NCI-H460 (cell line): ENCODE data around the gene BAG1. TPM values are rescaled to one million over a fixed set of nuclear protein-coding genes. Genes with fewer than 3 reads are reported as not detected.

Experiments
- DNase-seq: peaks from one replicate; pipeline ENCODE4 v3.0.0-alpha.2; 2016; ENCODE audit warnings: low read depth; ENCODE audit errors: extremely low read depth
- total RNA-seq: library from RNA; depleted of rRNA; stranded (reverse); fragments of >200 nt; shearing (Covaris generic); gene quantifications from 2 replicates; pipeline ENCODE4 v1.2.3, GENCODE V29; 2014

BAG1 gene
- total RNA-seq, 1 experiment from 2014 or later = 33.3 TPM

DNA sequence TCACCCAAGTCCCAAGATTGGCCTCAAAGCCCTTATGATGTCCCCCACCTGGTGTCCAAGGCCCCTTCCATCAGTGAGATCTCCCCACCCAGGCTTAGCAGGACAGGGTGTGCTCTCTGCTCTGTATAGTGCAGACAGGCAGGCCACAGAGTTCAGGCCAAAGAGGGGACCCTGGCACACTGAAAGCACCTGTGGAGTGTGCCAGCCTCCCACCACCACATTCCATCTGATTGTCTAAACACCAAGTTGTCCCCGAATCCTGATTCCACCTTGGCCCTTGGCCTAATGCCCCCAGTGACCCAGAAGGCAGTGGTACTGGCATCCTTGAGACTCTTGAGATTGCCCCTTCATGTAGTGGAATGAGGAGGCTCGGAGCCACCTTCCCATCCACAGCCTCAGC, 19.2 kb downstream of the BAG1 start:
- no peak for DNase-seq

DNA sequence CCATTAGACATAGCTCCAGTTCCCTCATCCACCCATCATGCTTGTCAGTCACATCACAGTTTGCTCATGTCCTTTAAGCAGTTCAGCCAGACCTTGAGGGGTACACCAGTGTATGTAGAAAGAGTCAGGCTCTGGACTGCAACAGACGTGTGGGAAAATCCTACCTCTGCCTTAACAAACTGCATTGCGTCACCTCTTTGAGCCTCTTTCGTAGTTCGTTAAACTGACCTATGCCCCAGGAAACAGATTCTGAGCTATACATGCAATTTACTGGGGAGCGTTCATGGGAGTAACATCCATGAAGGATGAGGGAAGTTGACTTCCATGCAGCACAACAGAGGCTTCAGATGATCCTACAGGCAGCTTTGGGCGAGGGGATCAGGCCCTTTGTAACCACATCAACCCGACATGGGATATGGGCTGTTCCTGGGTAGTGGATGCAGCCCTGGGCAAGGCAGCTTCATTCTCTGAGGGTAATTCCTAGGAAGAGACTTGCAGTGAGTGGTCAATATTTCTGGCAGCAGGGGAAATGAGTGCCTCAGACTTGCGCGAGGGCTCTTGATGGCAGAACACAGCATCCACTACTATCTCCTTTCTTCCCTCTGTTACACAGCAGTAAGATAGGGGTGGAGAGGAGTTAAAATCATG, 20.2 kb downstream of the BAG1 start:
- DNase-seq = no peak

DNA sequence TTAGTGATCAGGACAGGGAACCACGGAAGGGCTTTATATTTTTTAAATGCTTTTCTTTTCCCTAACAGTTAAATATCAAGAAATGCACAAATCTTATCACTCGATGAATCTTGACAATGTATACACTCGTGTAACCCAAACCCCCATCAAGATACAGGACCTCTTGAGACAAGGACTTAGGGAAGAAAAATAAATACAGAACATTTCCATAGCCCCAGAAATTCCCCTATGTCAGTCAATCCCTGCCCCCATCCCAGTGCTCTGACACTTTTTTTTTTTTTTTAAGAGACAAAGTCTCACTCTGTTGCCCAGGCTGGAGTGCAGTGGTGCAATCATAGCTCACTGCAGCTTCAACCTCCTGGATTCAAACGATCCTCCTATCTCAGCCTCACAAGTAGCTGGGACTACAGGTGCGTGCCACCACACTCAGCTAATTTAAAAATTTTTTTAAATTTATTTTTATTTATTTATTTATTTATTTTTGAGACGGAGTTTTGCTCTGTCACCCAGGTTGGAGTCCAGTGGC, 21.8 kb downstream of the BAG1 start:
- DNase-seq = no peak

DNA sequence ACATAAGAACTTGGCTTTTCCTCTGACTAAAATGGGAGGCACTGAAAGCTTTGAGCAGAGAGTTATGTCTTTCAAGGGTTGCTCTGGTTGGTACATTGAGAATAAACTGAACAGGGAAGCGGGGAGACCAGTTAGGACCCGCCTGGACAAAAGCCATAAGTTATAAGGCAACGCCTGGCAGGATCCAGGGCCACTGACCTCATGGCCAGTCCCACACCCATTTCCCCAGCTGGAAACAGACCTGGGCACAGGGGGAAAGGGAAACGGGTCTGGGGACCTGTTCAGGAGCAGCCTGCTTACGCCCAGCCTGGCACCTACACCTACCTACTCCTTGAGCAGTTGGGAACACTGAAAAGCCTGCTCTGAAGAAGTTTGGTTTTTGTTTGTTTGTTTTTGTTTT, 23.2 kb downstream of the BAG1 start:
- DNase-seq = no peak

DNA sequence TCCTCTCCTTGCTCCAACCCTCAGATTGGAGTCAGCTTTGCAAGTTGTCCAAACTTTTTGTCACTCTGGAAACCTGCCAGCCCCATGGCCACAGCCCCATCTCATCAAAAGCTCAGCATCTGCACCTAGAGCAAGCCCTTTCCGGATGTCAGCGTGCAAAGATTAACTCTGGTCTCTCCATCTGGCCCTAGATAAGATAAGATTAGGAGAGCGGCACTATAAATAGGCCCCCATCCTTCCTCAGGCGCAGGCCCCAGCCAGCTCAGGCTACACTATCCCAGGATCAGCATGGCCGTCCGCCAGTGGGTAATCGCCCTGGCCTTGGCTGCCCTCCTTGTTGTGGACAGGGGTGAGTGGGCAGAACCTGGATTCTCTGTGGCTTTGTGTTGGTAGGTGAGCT, 24.6 kb downstream of the BAG1 start, which contains the start of gene SPINK4:
SPINK4 (plus strand) TSS at position 247 of the 400 bp plus-strand sequence; CDS start at position 289, 42 bp downstream.
- no peak for DNase-seq

DNA sequence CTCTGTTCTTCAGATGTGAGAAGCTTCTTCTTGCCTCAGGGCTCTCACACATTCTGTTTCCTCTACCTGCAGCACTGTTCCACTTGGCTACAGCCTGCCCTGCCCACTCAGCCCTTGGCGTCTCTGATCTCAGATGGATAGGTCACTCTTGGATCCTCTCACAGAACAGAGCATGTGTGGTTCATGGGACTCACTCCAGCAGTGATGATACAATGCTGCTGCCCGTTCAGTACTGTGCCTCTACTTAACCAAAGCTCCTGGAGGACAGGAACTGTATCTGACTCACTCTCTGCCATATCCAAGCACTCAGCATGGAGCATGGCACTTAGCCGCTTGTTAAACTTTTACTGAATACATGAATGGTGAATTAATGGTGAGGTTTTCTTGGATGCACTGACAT, 27.9 kb downstream of the BAG1 start:
- no peak for DNase-seq

DNA sequence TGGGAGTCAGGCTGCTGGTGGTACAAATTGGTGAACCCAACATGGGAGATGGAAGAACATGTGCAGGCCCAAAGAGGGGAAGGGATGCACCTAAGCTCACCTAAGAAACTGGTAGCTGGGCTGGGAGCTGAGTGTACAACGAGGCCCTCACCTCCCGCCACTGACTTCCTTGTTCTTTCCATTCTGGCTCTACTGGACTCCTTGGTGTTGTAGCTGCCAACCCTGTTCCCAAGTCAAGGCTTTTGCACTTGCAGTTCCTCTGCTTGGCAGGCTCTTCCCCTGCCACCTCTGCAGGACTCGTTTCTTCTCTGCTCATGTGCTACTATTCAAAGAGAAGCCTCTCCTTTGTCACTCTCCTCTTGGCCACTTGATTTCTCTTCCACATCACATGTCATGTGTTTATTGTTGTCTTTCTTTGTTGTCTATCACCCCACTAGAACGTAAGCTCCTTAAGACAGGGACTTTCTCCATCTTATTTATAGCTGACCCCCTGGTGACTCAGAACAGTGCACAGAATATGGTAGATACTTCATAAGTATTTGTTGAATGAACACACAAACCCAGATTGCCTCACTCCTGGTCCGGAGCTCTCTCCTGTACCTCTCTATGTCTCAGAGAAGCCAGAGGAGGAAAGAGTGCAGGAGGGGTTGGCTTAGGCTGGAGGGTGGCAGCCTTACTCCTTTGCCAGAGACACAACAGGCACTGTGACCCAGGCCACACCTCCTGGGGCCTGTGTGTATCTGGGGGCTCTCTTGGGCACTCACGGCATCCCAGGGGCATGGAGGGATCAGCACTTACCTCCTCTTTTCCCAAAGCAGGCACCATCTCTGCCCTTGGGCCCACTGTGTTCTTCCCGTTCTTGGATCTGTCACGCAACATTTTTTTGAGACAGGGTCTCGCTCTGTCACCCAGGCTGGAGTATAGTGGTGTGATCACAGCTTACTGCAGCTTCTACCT, 29.7 kb downstream of the BAG1 start:
- peak; percentile 72 for DNase-seq

DNA sequence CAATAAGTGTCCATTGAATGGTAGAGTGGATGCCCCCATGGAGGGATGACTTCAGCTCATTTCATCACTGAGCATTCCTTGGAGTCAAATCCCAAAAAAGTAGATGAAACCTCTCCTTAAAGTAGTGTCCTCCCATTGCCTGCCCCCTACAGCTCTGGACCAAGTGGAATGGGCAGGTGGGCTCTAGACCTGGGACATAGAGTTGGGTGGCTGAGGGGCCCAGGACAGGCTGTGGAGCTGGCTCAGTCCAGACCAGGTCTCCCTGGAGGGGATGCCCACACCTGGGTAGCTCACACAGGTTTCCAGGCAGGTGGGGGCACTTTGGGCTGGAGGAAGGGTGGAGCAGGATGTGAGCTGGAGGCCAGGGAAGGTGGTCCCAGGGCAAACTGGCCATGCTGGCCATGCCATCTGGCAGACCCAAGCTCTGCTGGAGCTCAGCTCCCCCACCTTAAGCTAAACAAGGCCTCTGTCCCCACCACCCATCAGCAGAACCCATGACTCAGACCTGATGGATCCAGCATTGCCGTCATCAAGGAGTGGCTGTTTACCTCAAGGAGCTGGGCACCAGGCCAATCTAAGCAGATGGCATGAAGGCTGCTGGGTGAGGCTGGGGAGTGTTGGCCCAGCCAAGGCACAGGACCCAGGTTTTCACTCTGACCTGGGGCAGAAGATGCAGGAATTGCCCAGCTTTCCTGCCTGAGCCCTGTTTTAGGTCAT, 30.7 kb downstream of the BAG1 start:
- DNase-seq = peak; percentile 98

DNA sequence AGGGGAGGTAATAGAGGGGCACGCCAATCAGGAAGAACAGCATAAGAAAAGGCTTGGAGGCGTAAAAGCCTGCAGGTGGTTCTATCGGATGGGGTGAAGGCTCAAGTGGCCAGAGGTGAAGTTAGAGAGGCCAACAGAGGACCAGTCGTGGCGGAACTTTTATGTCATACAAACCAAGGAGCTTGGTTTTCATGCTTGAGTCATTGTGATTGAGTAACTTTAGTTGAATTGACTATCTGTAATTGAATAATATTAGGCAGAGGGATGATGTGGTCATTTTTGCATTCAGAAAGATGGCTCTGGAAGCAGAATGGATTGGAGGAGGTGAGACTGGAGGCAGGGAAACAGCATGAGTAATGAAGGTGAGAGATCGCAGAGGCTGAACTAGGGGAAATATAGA, 31.7 kb downstream of the BAG1 start:
- DNase-seq = no peak

DNA sequence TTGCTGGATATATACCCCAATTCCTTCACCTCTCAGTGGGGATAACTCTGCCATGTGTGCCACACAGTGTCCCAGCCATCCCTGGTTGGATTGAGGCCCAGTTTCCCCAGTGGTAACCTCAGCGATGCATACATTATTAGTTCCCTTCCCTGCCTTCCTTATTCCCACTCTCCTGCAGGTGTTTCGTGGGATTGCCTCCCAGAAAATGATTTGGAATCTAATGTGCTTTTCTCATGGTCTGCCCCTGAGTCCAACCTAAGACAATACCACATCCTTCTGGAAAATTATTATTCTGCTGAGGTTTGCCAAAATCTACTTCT, 32.9 kb downstream of the BAG1 start:
- no peak for DNase-seq

DNA sequence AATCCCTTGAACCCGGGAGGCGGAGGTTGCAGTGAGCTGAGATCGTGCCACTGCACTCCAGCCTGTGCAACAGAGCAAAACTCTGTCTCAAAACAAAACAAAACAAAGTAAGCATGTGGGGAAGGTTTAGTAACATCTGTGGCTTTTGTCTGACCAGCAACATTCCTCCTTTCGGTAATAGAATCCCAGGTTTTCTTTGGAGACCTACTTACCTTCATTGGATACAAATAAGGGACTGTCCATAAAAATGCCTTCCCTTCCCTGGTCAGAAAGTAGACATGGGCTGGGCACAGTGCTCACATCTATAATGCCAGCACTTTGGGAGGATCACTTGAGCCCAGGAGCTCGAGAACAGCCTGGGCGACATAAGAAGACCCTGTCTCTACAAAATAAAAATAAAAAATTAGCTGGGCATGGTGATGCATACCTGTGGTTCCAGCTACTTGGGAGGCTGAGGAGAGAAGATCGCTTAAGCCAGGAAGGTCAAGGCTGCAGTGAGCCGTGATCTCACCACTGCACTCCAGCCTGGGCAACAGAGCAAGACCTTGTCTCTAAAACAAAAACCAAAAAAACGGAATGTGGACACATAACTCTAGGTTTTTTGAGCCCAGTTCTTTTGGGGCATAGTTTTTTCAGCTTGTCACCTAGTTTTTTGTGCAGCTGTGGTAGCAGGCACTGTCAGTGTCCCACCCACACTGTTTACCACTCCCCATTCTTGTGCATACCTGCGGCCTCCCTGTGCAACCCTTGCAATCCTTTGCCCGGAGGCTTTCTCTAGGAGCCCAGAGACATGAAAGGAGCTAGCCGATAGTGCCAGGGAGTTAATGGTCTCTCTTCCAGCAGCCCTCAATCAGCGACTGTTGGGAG, 33.5 kb downstream of the BAG1 start:
- no peak for DNase-seq

DNA sequence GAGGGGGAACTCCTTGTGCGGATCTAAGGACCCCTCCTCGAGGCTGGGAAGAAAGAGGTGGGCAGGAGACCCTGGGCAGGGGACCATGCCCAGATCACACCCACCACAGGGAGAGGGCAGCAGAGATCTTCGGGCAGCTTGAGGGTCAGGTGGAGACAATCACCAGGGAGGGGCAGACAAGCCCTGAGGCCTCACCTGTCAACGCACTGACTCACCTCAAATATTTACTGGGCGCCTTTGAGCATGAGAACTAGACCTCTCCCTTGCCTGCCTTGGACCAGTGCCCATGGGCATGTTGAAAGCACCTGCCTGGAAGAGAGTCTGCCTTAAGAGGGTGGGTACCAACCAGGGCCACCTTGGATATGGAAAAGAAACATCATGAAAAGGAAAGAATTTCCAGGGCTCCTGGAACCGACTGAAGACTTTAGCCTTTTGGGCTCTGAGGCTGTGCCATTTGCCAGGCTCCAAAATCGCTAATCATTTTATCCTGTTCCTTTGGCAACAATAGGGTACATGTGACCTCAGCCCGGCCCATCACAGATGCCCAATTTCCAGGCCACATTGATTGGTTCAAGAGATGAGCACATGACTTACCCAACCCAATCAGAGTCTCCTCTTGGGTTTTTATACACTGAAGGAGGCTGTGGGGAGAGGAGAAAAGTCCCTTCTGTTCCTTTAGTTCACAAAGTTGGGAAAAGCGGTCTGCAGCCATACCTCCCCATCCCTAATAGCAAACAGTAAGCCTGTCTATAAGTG, 35.0 kb downstream of the BAG1 start:
- DNase-seq = peak; percentile 36

DNA sequence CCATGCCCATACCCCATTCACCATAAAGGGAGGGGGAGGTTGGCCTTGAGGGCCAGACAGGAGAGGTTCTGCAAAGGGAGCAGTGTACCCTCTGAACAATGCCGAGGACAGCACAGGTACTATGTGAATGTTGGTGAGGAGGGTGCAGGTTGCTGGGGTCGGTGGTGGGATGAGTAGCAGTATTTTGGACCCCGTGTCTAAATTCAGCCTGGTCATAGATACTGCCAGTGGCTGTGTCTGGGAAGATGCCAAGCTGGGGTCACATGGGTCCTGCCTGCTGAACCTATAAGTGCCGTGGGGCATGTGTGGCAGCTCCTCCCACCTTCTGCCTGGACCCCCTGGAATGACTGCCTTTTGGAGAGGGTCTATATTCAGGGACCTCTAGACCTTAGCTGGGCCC, 35.9 kb downstream of the BAG1 start:
- no peak for DNase-seq

DNA sequence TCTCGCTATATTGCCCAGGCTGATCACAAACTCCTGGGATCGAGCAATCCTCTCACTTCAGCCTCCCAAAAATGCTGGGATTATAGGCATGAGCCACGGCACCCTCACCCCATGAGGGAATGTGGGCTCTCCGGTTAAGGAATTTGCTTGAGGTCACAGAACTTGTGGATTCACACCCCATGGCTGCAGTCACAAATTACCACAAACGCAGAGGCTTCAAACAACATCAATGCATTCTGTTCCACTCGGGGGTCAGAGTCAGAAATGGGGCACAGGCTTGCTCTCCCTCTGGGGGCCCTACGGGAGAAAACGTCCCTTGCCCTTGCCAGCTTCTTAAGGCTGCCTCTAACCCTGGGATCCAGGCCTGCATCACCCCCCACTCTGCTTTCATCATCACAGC, 36.8 kb downstream of the BAG1 start:
- no peak for DNase-seq

DNA sequence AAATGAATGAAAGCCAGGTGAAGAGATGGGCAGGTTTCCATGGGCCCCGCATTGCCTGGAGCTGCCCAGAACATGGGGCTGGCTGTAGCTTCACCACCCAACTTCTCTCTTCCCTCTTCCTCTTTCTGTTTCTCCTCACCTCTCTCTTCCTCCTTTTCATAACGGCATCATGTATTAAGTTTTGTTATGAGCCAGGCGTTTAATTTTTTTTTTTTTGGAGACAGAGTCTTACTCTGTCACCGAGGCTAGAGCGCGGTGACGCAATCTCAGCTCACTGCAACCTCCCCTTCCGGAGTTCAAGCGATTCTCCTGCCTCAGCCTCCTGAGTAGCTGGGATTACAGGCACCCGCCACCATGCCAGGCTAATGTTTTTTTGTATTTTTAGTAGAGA, 37.5 kb downstream of the BAG1 start:
- DNase-seq = no peak

DNA sequence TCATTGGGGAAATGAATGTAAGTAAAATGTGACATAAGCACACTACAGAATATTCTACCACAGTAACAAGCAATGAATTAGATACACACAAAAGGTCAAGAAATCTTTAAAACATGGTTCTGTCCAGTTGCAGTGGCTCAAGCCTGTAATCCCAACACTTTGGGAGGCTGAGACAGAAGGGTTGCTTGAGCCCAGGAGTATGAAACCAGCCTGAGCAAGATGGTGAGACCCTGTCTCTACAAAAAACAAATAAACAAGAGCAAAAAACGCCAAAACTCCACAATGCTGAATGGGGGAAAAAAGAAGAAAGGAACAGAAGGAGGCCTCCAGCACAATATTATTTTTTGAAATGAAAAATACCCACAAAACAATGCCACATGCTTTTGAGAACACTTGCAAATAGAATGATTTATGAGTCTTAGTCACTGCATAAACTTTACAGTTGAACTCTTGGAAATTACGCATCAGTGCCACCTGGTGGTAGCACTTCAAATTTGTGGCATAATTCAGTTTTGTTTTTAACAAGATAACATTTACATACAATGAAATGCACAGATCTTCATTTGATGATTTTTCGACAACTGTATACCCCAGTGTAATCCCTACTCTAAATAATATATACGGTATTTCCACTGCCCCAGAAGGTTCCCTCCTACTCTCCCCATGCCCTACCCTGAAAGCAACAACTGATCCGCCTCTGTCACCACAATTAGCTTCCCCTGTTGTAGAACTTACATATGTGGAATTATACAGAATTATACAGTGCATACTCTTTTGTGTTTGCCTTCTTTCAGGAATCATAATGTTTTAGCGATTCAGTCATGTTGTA, 39.0 kb downstream of the BAG1 start:
- peak; percentile 68 for DNase-seq

DNA sequence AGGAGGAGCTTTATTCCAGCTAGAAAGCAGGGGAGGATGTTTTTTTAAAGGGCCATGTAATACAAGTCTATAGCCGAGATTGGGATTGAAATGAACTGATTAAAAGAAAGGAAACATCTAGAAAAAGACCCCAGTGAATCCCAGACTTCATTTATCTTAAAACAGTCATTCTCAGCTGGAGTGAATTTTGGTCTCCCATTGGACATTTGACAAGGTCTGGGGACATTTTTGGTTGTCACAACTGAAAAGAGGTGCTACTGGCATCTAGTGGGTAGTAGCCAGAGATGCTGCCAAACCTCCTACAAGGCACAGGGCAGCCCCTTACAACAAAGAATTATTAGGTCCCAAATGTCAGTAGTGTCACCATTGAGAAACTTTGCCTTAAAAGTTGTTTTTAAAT, 40.8 kb downstream of the BAG1 start:
- no peak for DNase-seq

DNA sequence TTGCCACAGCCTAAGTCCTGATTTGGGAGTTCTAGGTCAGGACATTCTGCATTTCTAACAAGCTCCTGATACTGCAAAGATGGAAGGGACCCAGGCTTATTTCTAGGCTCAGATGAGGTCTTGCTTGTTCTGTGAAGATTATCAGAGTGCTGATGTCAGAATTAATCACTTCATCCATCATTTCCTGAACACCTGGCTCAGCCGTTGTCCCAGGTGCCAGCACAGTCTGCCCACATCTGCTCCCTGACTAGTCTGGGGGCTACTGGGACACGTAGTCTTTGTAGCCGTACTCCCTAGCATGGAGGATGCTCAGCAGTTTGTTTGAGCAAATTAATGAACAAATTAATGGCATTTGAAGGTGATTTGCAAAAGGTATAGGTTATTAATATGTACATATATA, 42.5 kb downstream of the BAG1 start:
- no peak for DNase-seq

DNA sequence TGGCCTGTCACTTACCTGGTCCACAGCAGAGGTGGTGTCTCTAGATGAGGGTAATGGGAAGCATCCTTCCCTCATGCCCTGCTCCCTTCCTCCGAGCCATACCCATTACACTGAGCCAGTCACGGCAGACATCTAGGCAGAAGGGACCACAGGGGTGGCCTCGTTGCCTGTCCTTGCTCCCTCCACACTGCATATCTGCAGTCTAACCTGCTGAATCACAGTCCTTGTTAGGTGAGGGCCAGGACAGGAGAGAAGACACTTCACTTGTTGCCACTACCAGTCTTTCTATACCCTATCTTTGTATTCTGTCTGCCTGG, 43.0 kb downstream of the BAG1 start:
- no peak for DNase-seq
